KOPT-K1 (cell line): ENCODE data around the gene NLRP9.
"Not testable (repeated sequence)": the region's sequence is repeated elsewhere in the genome, so short reads cannot be mapped to it uniquely, and the experiment has no call there.

ENCODE experiments used
- H3K27ac ChIP-seq: fragments of 200-600 bp; sonication (generic); 2 replicates; pipeline ENCODE4 v1.5.1; 2016; ENCODE audit warnings: antibody characterized with exemption, mild to moderate bottlenecking, low read depth, low read length; ENCODE audit not compliant: poor library complexity, severe bottlenecking
- H3K36me3 ChIP-seq: fragments of 200-600 bp; sonication (generic); 2 replicates; pipeline ENCODE4 v1.5.1; 2017; ENCODE audit warnings: antibody characterized with exemption, mild to moderate bottlenecking, low read length, moderate library complexity; ENCODE audit not compliant: insufficient read depth
- H3K9me3 ChIP-seq: fragments of 200-600 bp; sonication (generic); 2 replicates; pipeline ENCODE4 v1.5.1; 2017; ENCODE audit warnings: antibody characterized with exemption, low read length, mild to moderate bottlenecking; ENCODE audit not compliant: insufficient read depth, poor library complexity, severe bottlenecking

NLRP9 gene

DNA sequence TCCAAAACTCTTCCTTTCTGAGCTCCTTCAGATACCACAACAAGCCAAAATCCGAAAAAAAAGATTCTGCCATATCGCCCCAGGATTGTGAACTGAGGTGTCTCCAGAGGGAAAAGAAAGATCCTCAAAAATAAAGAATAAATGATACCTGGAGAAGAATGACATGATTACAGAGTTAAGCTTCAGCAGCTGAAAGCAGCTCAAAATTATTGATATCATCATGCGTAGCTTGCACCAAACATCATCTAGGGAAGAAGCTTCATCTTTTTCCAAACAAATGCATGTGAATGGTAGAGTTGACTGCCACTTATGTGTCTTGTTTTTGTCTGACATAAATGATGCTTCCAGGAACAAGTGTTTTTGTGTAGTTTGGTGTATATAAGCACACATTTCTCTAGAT lies at the start of gene NLRP9:
Gene NLRP9 (minus strand): TSS at position 101 of the 400 bp plus-strand sequence. CDS start 28 bp downstream, at position 73.
- no peak within 1 kb of the TSS for H3K27ac ChIP-seq
- no peaks in the 10 kb centered on the region for H3K9me3 ChIP-seq
- no peaks in the 10 kb centered on the region for H3K36me3 ChIP-seq

DNA sequence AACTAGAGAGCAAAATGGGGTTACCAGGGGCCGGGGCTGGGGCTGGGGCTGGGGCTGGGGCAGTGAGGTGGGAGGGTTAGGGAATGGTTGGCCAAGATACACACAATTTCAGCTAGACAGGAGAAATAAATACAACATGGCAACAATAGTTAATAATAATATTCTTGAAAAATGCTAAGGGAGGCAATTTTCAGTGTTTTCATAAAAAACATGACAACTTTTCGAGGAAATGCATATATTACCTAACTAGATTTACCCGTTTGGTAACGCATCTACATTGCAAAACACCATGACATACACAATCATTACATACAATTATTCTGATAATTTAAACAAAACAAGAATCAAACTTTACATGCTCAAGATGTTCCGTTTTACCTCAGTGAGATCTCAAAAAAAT lies 42.9 kb upstream of the NLRP9 start:
- no peaks in the 10 kb centered on the region for H3K36me3 ChIP-seq
- no peaks in the 10 kb centered on the region for H3K9me3 ChIP-seq
- no peak overlapping the region for H3K27ac ChIP-seq

DNA sequence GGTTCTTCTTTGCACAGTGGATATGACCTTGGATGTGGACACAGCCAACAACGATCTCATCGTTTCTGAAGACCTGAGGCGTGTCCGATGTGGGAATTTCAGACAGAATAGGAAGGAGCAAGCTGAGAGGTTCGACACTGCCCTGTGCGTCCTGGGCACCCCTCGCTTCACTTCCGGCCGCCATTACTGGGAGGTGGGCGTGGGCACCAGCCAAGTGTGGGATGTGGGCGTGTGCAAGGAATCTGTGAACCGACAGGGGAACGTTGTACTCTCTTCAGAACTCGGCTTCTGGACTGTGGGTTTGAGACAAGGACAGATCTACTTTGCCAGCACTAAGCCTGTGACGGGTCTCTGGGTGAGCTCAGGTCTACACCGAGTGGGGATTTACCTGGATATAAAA lies 40.1 kb upstream of the NLRP9 start:
- H3K9me3 ChIP-seq, result no peaks in the 10 kb centered on the region
- no peak overlapping the region for H3K27ac ChIP-seq
- no peaks in the 10 kb centered on the region for H3K36me3 ChIP-seq

DNA sequence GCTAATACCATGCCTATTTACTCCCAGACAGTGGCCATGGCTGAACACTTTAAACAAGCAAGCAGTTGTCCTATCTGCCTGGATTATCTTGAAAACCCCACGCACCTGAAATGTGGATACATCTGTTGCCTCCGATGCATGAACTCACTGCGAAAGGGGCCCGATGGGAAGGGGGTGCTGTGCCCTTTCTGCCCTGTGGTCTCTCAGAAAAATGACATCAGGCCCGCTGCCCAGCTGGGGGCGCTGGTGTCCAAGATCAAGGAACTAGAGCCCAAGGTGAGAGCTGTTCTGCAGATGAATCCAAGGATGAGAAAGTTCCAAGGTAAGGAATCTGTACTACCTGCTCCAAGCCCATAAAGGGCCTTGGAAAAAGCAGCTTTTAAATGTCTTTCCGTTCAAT lies 39.3 kb upstream of the NLRP9 start:
- Histone ChIP-seq H3K9me3 (no peaks in the 10 kb centered on the region), H3K27ac (no peak overlapping the region)

DNA sequence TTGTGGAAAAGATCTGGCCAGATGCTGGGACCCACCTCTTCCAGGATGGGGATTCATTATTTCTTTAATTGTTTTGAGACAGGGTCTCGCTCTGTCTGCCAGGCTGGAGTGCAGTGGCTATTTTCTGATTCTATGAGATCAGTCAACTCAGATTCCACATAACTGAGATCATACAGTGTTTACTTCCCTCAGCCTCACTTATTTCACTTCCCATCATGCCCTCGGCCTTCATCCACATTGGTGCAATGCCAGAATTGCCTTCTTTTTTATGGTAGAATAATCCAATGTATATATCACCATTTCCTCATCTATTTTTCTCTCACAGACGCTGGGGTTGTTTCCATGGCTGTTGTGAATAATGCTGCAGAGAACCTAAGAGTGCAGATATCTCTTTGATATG lies 31.4 kb upstream of the NLRP9 start:
- peaks cover 10% of the 10 kb centered on the region for H3K9me3 ChIP-seq
- H3K27ac ChIP-seq, H3K36me3 ChIP-seq: not testable (repeated sequence)

More for the DNA sequence above, 39.3 kb upstream of the NLRP9 start:
- H3K36me3 ChIP-seq, result no peaks in the 10 kb centered on the region

DNA sequence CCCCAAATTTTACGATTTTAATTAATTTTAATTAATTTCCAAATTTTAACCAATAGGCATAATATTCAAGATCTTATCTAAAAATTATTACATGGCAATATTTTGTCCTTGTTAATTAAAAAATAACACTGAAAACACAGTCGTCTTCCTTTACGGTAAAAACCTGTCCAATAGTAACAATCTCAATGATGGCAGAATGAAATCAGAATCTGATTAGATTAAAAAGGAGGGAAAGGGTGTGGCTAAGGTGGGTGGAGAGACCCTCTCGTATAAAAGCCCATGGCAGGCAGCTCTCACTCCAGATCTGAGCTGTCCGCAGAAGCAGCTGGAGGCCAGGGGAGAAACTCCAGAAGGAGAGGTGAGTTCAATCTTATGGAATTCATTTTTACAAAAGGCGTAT lies 30.6 kb upstream of the NLRP9 start, which contains the start of gene RFPL4AL1:
Gene RFPL4AL1 (plus strand): TSS at position 301 of the 400 bp plus-strand sequence. CDS start 2,687 bp downstream, outside the sequence.
- H3K9me3 ChIP-seq, result peaks cover 10% of the 10 kb centered on the region
- not testable (repeated sequence) for H3K27ac ChIP-seq, H3K36me3 ChIP-seq

DNA sequence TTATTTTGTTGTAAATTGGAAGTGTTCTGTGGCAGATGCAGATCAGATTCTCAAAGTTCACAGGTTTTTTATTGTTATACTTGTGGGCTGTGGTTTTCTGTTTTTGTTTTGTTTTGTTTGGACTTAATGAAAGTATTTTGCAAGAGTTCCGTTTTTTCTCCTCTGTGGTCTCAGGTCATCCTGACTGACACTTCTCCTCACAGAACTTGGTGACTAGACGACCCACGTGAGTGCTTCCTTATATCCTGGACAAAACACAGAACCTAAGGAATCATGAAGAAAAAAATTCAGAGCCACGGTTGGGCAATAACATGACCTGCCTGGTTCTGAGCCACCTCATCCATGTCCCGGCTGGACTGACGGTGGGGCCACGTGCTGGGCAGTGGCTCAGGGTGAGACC lies 28.3 kb upstream of the NLRP9 start:
- H3K9me3 ChIP-seq, result peaks cover 10% of the 10 kb centered on the region
- H3K27ac ChIP-seq, result no peak overlapping the region
- H3K36me3 ChIP-seq, result no peaks in the 10 kb centered on the region

DNA sequence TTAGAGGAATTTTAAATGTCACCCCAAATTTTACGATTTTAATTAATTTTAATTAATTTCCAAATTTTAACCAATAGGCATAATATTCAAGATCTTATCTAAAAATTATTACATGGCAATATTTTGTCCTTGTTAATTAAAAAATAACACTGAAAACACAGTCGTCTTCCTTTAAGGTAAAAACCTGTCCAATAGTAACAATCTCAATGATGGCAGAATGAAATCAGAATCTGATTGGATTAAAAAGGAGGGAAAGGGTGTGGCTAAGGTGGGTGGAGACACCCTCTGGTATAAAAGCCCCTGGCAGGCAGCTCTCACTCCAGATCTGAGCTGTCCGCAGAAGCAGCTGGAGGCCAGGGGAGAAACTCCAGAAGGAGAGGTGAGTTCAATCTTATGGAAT lies 20.6 kb upstream of the NLRP9 start, which contains the start of gene RFPL4A:
Gene RFPL4A (plus strand): TSS at position 301 of the 400 bp plus-strand sequence. CDS start 2,704 bp downstream, outside the sequence.
- not testable (repeated sequence) for H3K36me3 ChIP-seq, H3K27ac ChIP-seq, H3K9me3 ChIP-seq

DNA sequence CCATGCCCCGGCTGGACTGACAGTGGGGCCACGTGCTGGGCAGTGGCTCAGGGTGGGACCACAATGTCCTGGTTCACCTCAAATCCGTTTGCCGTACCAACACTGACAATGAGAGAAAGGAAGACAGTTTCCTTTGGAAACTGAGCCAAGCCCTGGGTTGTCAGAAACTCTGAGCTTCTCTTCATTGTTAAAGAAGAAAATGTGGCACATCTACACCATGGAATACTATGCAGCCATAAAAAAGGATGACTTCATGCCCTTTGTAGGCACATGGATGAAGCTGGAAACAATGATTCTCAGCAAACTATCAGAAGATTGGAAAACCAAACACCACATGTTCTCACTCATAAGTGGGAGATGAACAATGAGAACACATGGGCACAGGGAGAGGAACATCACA lies 18.6 kb upstream of the NLRP9 start:
- H3K9me3 ChIP-seq, H3K27ac ChIP-seq, H3K36me3 ChIP-seq: not testable (repeated sequence)

DNA sequence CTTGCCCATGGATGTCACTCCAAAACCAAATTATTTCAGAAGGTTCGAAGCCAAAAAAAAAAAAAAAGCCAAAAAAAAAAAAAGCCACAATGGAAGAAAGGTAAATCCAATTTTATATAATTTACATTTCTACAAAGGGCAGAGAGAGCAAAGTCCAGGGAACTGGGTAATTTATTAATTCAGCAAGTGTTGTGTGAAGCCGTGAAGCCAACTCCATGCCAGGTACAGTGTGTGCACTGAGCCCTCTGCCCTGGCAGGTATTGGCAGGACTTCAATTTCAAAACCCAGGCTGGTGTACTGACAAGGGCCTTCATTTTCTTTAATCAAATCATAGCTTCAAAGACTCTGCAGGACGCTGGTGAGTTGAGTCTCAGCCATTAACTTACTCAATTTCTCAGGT lies 15.2 kb upstream of the NLRP9 start:
- no peak overlapping the region for H3K27ac ChIP-seq

DNA sequence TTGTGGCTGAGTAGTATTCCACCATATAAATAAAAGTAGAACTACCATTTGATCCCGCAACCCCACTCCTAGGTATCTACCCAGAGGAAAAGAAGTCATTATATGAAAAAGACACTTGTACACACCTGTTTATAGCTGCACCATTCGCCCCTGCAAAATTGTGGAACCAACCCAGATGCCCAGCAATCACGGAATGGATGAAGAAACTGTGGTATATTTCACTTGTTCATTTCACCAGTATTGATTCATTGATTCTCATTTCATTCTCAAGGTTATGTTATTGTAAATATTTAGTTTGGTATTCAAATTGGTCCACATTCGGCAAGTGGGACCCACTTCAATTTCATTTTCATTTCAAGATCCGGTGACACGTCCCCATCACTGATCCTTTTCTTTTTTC lies 12.5 kb upstream of the NLRP9 start:
- Histone ChIP-seq H3K27ac (no peak overlapping the region), H3K9me3 (peaks cover 8% of the 10 kb centered on the region), H3K36me3 (no peaks in the 10 kb centered on the region)

More for the DNA sequence above, 15.2 kb upstream of the NLRP9 start:
- H3K9me3 ChIP-seq, result peaks cover 12% of the 10 kb centered on the region
- H3K36me3 ChIP-seq, result no peaks in the 10 kb centered on the region

DNA sequence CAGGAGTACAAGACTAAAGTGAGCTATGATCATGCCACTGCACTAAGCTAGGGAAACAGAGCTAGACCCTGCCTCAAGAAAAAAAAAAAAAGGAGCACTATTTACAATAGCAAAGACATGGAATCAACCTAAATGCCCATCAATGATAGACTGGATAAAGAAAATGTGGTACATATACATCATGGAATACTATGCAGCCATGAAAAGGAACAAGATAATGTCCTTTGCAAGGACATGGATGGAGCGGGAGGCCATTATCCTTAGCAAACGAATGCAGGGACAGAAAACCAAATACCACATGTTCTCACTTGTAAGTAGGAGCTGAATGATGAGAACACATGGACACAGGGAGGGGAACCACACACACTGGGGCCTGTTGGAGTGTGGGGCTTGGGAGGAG lies 7.8 kb downstream of the NLRP9 start:
- not testable (repeated sequence) for H3K36me3 ChIP-seq, H3K9me3 ChIP-seq, H3K27ac ChIP-seq

DNA sequence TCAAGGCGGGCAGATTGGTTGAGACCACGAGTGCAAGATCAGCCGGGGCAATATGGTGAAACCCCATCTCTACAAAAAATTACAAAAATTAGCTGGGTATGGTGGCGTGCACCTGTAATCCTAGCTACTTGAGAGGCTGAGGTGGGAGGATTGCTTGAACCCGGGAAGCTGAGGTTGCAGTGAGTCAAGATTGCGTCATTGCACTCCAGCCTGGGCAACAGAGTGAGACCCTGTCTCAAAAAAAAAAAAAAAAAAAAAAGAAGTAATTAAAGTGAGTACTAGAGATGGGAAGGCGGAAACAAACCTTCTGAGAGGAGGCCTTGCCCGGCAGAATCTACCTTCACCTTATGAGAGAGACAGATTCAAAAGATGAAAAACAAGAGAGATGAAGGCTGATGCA lies 14.7 kb downstream of the NLRP9 start:
- H3K36me3 ChIP-seq, result no peaks in the 10 kb centered on the region
- H3K9me3 ChIP-seq, result peaks cover 34% of the 10 kb centered on the region

DNA sequence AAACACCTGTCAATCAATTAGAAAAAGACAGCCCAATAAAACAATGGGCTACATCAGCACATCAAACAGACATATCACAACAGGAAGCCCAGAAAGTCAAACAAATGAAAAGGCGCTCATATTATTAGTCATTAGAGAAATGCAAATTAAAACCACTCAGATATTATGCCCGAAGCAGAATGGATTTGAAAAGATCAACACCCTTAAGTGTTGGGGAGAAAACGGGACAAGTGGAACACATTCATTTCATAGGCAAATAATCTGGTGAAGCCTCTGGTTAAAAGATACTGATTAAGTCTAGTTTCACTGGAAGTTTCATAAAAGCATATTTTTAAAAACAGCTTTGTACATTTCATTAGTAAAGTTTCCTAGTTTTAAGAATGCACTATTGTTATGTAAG lies 17.4 kb downstream of the NLRP9 start:
- no peaks in the 10 kb centered on the region for H3K36me3 ChIP-seq
- no peak overlapping the region for H3K27ac ChIP-seq
- H3K9me3 ChIP-seq, result peaks cover 34% of the 10 kb centered on the region

More for the DNA sequence above, 14.7 kb downstream of the NLRP9 start:
- H3K27ac ChIP-seq, result no peak overlapping the region

DNA sequence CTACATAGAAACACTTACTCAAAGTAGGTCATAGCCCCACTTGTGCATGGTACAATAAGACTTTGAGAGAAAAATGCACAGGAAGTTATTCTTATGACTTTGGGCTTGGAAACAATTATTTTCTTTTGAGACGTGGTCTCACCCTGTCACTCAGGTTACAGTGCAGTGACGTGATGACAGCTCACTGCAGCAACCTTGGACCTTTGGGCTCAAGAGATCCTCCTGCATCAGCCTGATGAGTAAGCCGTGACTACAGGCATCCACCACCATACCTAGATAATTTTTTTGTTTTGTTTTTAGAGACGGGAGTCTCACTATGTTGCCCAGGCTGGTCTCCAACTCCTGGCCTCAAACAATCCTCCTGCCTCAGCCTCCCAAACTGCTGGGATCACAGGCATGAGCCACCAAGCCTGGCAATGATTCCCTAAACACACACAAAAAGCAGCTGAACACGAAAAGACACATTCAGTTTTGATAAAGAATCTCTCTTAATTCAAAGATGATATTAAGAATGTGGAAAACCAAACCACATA lies 17.9 kb downstream of the NLRP9 start:
- Histone ChIP-seq H3K9me3 (peaks cover 34% of the 10 kb centered on the region), H3K36me3 (no peaks in the 10 kb centered on the region), H3K27ac (no peak overlapping the region)

DNA sequence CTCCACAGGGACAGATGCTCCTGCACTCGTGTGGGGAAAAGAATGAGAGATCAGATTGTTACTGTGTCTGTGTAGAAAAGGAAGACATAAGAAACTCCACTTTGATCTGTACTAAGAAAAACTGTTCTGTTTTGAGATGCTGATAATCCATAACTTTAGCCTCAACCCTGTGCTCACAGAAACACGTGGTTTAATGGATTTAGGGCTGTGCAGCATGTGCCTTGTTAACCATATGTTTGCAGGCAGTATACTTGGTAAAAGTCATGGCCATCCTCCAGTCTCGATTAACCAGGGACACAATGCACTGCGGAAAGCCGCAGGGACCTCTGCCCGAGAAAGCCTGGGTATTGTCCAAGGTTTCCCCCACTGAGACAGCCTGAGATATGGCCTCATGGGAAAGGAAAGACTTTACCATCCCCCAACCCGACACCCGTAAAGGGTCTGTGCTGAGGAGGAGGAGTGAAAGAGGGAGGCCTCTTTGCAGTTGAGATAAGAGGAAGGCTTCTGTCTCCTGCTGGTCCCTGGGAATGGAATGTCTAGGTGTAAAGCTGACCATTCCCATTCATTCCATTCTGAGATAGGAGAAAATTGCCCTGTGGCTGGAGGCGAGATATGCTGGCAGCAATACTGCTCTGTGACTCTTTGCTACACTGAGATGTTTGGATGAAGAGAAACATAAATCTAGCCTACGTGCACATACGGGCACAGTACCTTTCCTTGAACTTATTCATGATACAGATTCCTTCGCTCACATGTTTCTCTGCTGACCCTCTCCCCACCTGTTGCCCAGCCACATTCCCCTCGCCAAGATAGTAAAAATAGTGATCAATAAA lies 20.1 kb downstream of the NLRP9 start:
- H3K27ac ChIP-seq, H3K36me3 ChIP-seq: not testable (repeated sequence)

More for the DNA sequence above, 20.1 kb downstream of the NLRP9 start:
- H3K9me3 ChIP-seq, result peaks cover 39% of the 10 kb centered on the region
